OCI-LY7 (cell line): Measurements from ENCODE around the gene THAP6. TPM values are rescaled to one million over a fixed set of nuclear protein-coding genes. Genes with fewer than 3 reads are reported as not detected.

ENCODE experiments used
- BruUV-seq: library from RNA; stranded (reverse); fragments of 400-500 nt; replicated peaks from 2 replicates; lab custom pipeline; 2021; lab: Mats Ljungman, UMichigan
- CTCF ChIA-PET: fragments of 300-600 bp; sonication (Branson Sonifier 250); formaldehyde crosslinking; loops from one replicate; lab custom pipeline; 2022; ENCODE audit warnings: antibody characterized with exemption; ENCODE audit not compliant: unreplicated experiment; lab: Charles Lee
- POLR2A ChIA-PET: fragments of 300-600 bp; sonication (Branson Sonifier 250); formaldehyde crosslinking; loops from one replicate; lab custom pipeline; 2022; ENCODE audit warnings: antibody characterized with exemption; lab: Charles Lee
- DNase-seq: peaks from one replicate; pipeline ENCODE4 v3.0.0-alpha.2; 2015; ENCODE audit warnings: low spot score
- H2AFZ ChIP-seq: fragments of 200-600 bp; sonication (generic), shearing (Covaris generic); 2 replicates; pipeline ENCODE4 v1.6.1; 2014; ENCODE audit warnings: mild to moderate bottlenecking, antibody characterized with exemption, low read length, moderate library complexity
- H3K27ac ChIP-seq: fragments of 200-600 bp; sonication (generic); 2 replicates; pipeline ENCODE4 v1.5.1; 2014; ENCODE audit warnings: mixed run types, low read depth, mild to moderate bottlenecking, moderate library complexity, low read length, inconsistent platforms; ENCODE audit not compliant: poor library complexity, severe bottlenecking
- H3K36me3 ChIP-seq: fragments of 200-600 bp; sonication (generic); 2 replicates; pipeline ENCODE4 v1.6.1; 2014; ENCODE audit warnings: mild to moderate bottlenecking, antibody characterized with exemption, low read length, moderate library complexity, mixed read lengths; ENCODE audit not compliant: insufficient read depth
- H3K4me1 ChIP-seq: fragments of 200-600 bp; sonication (generic); 2 replicates; pipeline ENCODE4 v1.5.1; 2014; ENCODE audit warnings: mild to moderate bottlenecking, low read length; ENCODE audit not compliant: insufficient read depth, poor library complexity, severe bottlenecking
- H3K4me2 ChIP-seq: fragments of 200-600 bp; sonication (generic); 2 replicates; pipeline ENCODE4 v1.6.1; 2014; ENCODE audit warnings: mild to moderate bottlenecking, low read length
- H3K4me3 ChIP-seq: fragments of 200-600 bp; sonication (generic); 2 replicates; pipeline ENCODE4 v1.5.1; 2014; ENCODE audit warnings: mild to moderate bottlenecking, low read depth, low read length; ENCODE audit not compliant: poor library complexity, severe bottlenecking
- H3K79me2 ChIP-seq: fragments of 200-600 bp; sonication (generic); 2 replicates; pipeline ENCODE4 v1.6.1; 2016; ENCODE audit warnings: low read depth, mild to moderate bottlenecking, low read length, moderate library complexity, mixed read lengths; ENCODE audit not compliant: insufficient read depth
- H3K9me2 ChIP-seq: fragments of 200-600 bp; sonication (generic); 2 replicates; pipeline ENCODE4 v1.6.1; 2016; ENCODE audit warnings: mild to moderate bottlenecking, low read length, mixed read lengths; ENCODE audit not compliant: insufficient read depth
- H3K9me3 ChIP-seq: fragments of 200-600 bp; sonication (generic); 2 replicates; pipeline ENCODE4 v1.6.1; 2014; ENCODE audit warnings: mild to moderate bottlenecking, mixed run types, low read length, mixed read lengths
- H4K20me1 ChIP-seq: fragments of 200-600 bp; sonication (generic); 2 replicates; pipeline ENCODE4 v1.6.1; 2014; ENCODE audit warnings: mild to moderate bottlenecking, antibody characterized with exemption, low read length, moderate library complexity, mixed read lengths; ENCODE audit not compliant: insufficient read depth
- EZH2phosphoT487 ChIP-seq: fragments of 200-600 bp; sonication (generic); IDR thresholded peaks from 2 replicates; pipeline ENCODE4 v1.6.1; 2018; ENCODE audit warnings: low read depth, borderline replicate concordance, mild to moderate bottlenecking, mixed run types, antibody characterized with exemption, low read length, moderate library complexity, mixed read lengths
- intact Hi-C: fragments of 100-400 bp; cut with micrococcal nuclease; formaldehyde crosslinking; loops from one replicate; pipeline ENCODE4 v1.10.0; 2022; ENCODE audit not compliant: unreplicated experiment
- total RNA-seq, 2 experiments: library from RNA; depleted of rRNA in 1 of 2; stranded (reverse); fragments of >200 nt in 1 of 2; shearing (Covaris generic) in 1 of 2; gene quantifications; 2 replicates each; pipeline ENCODE4 v1.2.3, GENCODE V29; 2014 to 2022
- TF ChIP-seq, protein P1 (sequence below): fragments of 200-600 bp; sonication (generic); conservative IDR thresholded peaks from 2 replicates; pipeline ENCODE4 v1.5.1; 2014; ENCODE audit warnings: mild to moderate bottlenecking, antibody characterized with exemption, low read length, moderate library complexity, mixed read lengths

Gene THAP6
- total RNA-seq, 2 experiments from 2014 or later, result 15.9 to 27.3 TPM

DNA sequence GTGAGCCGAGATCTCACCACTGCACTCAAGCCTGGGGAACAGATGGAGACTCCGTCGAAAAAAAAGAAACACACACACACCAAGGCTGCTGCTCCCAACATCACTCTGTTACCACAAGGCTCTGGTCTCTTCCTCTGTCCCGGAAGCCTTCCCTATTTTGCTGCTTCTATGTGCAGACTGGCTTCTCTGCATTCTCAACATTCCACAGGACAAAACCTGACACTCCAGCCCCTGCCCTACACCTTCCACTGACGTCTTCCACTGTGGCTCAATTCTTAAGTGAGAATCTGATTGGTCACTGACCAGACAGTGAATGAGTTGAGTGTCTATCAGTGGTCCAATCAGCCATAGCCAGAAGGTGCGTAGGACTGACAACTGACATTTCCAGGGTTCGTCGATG is 47.5 kb downstream of the THAP6 start:
- intact Hi-C loops, result no loop called here
- no peak for DNase-seq
- no TSS peak for BruUV-seq
- Histone ChIP-seq H3K9me3 (no peaks in the 10 kb centered on the region), H3K4me3 (no peak overlapping the region), H3K36me3 (no peaks in the 10 kb centered on the region), H3K27ac (no peak overlapping the region), H3K4me2 (no peak overlapping the region), H3K79me2 (no peaks in the 10 kb centered on the region), H3K4me1 (no peaks in the 10 kb centered on the region), H3K9me2 (no peaks in the 10 kb centered on the region), H2AFZ (no peak overlapping the region), H4K20me1 (no peaks in the 10 kb centered on the region)
- ChIA-PET POLR2A (no interaction called here), CTCF (no interaction called here)
- TF ChIP-seq EZH2phosphoT487, result no peak
- TF ChIP-seq, protein P1, sequence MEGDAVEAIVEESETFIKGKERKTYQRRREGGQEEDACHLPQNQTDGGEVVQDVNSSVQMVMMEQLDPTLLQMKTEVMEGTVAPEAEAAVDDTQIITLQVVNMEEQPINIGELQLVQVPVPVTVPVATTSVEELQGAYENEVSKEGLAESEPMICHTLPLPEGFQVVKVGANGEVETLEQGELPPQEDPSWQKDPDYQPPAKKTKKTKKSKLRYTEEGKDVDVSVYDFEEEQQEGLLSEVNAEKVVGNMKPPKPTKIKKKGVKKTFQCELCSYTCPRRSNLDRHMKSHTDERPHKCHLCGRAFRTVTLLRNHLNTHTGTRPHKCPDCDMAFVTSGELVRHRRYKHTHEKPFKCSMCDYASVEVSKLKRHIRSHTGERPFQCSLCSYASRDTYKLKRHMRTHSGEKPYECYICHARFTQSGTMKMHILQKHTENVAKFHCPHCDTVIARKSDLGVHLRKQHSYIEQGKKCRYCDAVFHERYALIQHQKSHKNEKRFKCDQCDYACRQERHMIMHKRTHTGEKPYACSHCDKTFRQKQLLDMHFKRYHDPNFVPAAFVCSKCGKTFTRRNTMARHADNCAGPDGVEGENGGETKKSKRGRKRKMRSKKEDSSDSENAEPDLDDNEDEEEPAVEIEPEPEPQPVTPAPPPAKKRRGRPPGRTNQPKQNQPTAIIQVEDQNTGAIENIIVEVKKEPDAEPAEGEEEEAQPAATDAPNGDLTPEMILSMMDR, result no peak

DNA sequence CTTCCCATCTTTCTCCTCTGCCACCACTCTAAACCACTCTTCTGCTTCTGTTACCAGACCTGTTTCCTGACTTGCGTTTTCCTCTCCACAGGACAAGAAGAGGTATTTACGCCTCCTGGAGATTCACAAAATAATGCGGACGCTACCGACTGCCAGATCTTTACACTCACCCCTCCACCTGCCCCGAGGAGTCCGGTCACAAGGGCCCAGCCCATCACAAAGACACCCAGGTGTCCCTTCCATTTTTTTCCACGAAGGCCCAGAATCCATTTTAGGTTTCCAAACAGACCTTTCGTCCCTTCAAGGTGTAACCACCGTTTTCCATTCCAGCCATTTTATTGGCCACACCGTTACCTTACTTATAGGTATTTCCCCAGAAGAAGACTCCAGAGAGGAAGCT is 49.8 kb downstream of the THAP6 start:
- BruUV-seq, result no TSS peak
- DNase-seq, result no peak
- Histone ChIP-seq H3K9me3 (no peaks in the 10 kb centered on the region), H3K4me3 (no peak overlapping the region), H3K79me2 (no peaks in the 10 kb centered on the region), H2AFZ (no peak overlapping the region), H3K4me1 (no peaks in the 10 kb centered on the region), H3K36me3 (no peaks in the 10 kb centered on the region), H3K9me2 (no peaks in the 10 kb centered on the region), H3K4me2 (no peak overlapping the region), H4K20me1 (no peaks in the 10 kb centered on the region), H3K27ac (no peak overlapping the region)
- no peak for TF ChIP-seq EZH2phosphoT487
- TF ChIP-seq, protein P1, result no peak
- CTCF ChIA-PET, result no interaction called here
- intact Hi-C loops, result no loop called here
- POLR2A ChIA-PET, result interaction anchor here (0.7 kb wide), 1 partner anchor 1059 kb away, joined by 3 read pairs; no protein-coding TSS in a partner anchor

DNA sequence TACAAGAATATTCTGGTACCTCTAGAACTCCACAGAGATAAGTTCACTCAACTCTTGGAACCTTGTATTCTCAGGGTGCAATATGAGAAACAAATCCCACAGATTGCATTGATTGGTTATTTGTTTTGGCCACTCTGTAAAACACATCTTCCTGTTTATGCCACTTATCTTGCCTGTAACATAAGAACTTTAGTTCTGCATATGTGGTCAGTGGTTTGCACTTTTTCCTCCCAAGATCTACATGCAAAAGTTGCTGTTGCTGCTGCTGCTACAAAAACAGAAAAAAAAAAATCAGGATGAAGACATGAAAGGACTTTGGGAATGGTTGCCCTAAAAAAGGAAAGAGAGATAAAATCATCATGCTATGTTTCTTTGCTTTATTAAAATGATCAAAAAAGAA is 51.2 kb downstream of the THAP6 start:
- Histone ChIP-seq H3K4me2 (no peak overlapping the region), H3K4me1 (no peaks in the 10 kb centered on the region), H4K20me1 (no peaks in the 10 kb centered on the region), H3K27ac (no peak overlapping the region), H3K4me3 (no peak overlapping the region), H3K9me3 (no peaks in the 10 kb centered on the region), H3K79me2 (no peaks in the 10 kb centered on the region), H3K9me2 (no peaks in the 10 kb centered on the region), H3K36me3 (no peaks in the 10 kb centered on the region), H2AFZ (no peak overlapping the region)
- DNase-seq, result no peak
- ChIA-PET CTCF (no interaction called here), POLR2A (interaction anchor here (0.9 kb wide), 1 partner anchor 10 kb away, joined by 3 read pairs; the partner anchor contains the start of gene ODAPH)
- intact Hi-C loops, result no loop called here
- BruUV-seq, result no TSS peak
- TF ChIP-seq, protein P1, result no peak
- no peak for TF ChIP-seq EZH2phosphoT487
